Natural killer cell treated with Interleukin-12 subunit alpha and Interleukin-12 subunit beta and Interleukin-15 and Interleukin-18, amount 100 ng/mL, for 72 hours (primary cell): ENCODE data around the gene SSC5D. TPM values are rescaled to one million over a fixed set of nuclear protein-coding genes. Genes with fewer than 3 reads are reported as not detected.

ENCODE experiments used
- ATAC-seq, 2 donors: fragments of 150-1000 bp; cut with Tn5 transposase in 1 of 2; sonication (Bioruptor Pico), chemical (Tn5 transposase) in 1 of 2; 2 replicates each; pipeline ENCODE4 v1.10.0; 2021
- DNase-seq: peaks from one replicate; pipeline ENCODE4 v3.0.0; 2022; ENCODE audit warnings: low spot score
- H3K27ac Mint-ChIP-seq, 2 donors: 1 replicate in 1 of 2; 2 replicates in 1 of 2; pipeline ENCODE4 v1.8.0; 2022; ENCODE audit warnings: mixed read lengths in 2 of 2, mild to moderate bottlenecking in 1 of 2, moderate library complexity in 1 of 2
- H3K27me3 Mint-ChIP-seq, 2 donors: 1 replicate in 1 of 2; 2 replicates in 1 of 2; pipeline ENCODE4 v1.8.0; 2022; ENCODE audit warnings: mixed read lengths in 2 of 2
- H3K36me3 Mint-ChIP-seq: one replicate; pipeline ENCODE4 v1.8.0; 2022; ENCODE audit warnings: mixed read lengths
- H3K4me1 Mint-ChIP-seq, 2 donors: 1 replicate in 1 of 2; 2 replicates in 1 of 2; pipeline ENCODE4 v1.8.0; 2022; ENCODE audit warnings: low read depth in 2 of 2, mixed read lengths in 2 of 2, mild to moderate bottlenecking in 1 of 2
- H3K4me3 Mint-ChIP-seq: one replicate; pipeline ENCODE4 v1.8.0; 2022; ENCODE audit warnings: mixed read lengths
- H3K9me3 Mint-ChIP-seq: 2 replicates; pipeline ENCODE4 v1.8.0; 2022; ENCODE audit warnings: mixed read lengths
- total RNA-seq, 2 donors: library from RNA; stranded (reverse); gene quantifications; one replicate each; pipeline ENCODE4 v1.2.3, GENCODE V29; 2022

The SSC5D gene
- total RNA-seq, 2 donors from 2014 or later, result 0.50 TPM; not detected in 1

DNA sequence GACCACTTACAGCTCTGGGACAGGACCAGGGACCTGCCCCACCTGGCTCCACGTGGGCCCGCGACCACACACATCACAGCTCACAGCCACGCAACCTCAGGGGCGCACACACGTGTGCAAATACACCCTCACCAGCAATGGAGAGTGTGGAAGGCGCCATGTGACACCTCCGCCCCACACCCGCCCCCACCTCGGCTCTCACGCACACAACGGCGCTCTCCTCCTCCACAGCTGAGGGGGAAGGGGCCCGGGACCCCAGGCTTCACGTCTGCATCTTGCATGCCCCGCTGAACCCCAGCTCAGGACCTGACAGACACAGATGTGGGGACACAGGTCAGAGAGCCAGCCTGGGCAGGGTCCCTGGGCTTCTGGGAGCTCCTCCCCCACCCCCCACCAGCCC is 38.8 kb upstream of the SSC5D start:
- H3K36me3 Mint-ChIP-seq, result no peaks in the 10 kb centered on the region

DNA sequence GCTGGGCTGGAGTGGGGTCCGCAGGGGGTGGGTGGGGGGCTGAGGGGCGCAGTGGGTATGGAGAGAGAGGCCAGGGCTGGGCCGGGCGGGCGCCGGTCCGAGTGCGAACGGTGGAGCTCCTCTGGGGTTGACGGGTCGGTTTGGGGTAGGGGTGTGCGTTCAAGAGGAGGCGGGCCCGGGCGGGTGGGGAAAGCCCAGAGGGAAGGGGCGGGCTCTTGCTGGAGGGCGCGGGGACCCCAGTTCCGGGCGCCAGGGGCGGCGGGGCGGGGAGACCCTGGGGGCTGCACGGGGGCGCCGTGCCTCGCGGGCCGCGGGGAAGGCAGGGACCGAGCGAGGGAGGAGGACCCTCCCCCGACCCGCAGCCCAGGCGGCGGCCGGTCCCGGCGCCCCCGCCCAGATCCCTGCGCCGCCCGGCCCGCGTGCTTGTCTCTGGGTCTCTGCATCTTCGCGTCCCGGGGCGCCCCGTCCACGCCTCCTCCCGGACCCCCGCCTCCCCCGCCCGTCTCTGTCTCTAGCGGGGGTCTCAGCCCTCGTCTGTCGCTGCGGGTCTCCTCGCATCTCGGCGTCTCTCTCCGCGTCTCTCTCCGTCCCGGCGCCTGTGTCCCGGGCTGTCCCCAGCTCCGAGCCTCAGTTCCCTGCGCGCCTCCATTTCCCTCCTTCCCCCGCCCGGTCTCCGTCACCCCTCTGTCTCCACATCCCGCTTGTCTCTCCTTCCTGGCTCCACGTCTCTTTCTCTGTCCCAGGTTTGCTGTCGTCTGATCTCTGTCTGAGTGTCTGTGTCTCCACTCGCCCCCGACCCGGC is 36.9 kb upstream of the SSC5D start:
- H3K4me1 Mint-ChIP-seq, result peaks cover 6 to 22% of the 10 kb centered on the region in 2 donors
- H3K36me3 Mint-ChIP-seq, result no peaks in the 10 kb centered on the region
- H3K27ac Mint-ChIP-seq, result no peak overlapping the region
- no peaks in the 10 kb centered on the region for H3K9me3 Mint-ChIP-seq
- DNase-seq (no peak), ATAC-seq (no peak)
- peak overlapping the region; percentile 38 for H3K4me3 Mint-ChIP-seq
- peaks cover 16 to 29% of the 10 kb centered on the region in 2 donors for H3K27me3 Mint-ChIP-seq

More for the DNA sequence above, 38.8 kb upstream of the SSC5D start:
- no peak for DNase-seq
- H3K27me3 Mint-ChIP-seq, result peaks cover 23 to 36% of the 10 kb centered on the region in 2 donors
- H3K9me3 Mint-ChIP-seq, result no peaks in the 10 kb centered on the region
- H3K4me1 Mint-ChIP-seq, result peaks cover 6 to 20% of the 10 kb centered on the region in 2 donors
- H3K4me3 Mint-ChIP-seq, result no peak overlapping the region
- ATAC-seq, result no peak
- H3K27ac Mint-ChIP-seq, result no peak overlapping the region

DNA sequence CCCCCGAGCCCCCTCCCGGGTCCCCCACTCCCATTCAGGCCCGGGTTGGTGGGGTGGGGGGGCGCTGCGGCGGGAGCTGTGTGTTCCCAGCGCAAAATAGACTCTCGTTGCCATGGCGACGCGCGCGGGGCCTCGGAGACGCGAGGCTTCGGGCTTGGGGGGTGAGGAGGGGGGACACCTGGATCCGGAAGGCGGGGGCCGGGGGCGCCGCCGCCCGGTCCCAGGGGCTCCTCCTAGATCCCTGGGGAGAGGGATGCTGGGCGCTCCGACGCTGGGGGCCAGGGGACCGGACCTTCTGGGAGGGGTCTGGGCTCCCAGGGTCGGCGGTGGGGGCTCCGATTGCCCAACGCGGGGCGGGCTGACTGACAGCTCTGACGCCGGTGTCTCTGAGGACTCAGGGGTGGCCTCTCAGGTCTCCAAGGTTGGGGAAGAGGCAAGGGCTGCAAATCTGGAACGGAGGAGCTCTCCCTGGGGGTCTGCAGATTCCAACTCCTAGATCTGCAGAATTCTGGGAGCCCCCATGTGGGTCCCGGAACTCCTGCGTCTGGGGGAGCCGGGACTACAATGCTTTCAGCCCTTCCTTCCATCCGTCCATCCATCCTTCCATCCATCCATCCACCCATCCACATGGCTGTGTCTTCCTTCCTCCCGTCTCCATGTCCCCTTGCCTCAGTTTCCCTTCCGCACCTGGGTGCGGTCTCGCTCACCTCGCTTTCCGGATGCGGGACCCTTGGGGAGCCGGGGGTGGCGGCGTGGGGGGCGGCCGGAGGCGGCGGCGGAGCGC is 36.1 kb upstream of the SSC5D start:
- no peaks in the 10 kb centered on the region for H3K9me3 Mint-ChIP-seq
- H3K36me3 Mint-ChIP-seq, result no peaks in the 10 kb centered on the region
- no peak for ATAC-seq
- H3K27ac Mint-ChIP-seq, result no peak overlapping the region
- H3K4me3 Mint-ChIP-seq, result peak overlapping the region; percentile 38
- DNase-seq, result no peak
- peaks cover 6 to 22% of the 10 kb centered on the region in 2 donors for H3K4me1 Mint-ChIP-seq
- peaks cover 16 to 29% of the 10 kb centered on the region in 2 donors for H3K27me3 Mint-ChIP-seq

DNA sequence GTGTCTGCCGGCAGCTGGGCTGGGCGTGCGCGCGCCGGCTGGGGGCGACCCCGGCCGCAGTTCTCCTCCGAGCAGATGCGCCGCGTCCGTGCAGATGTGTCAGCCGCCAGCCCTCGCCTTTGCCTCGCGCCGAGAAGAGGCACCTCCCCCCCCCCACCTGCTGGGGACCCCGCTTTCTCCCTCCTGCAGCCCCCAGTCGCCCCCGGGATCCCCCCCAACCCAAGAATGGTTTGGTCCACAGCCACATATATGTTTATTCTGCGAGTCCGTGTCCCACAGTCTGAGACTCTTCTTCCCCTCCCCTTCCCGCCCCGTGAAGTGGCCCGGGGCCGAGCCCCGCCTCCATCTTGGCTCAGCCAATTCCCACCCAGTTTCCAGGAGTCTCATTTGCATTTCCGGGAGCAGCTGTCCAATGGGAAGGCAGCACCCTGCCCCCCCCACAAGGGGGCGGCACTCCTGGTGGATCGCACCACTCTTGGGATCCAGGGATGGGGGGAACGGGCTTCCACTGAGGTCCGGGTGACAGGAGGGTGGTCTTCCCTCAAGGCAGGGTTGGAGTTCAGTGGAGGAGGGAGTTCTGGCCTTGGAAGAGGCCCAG is 35.4 kb upstream of the SSC5D start:
- H3K27ac Mint-ChIP-seq, result no peak overlapping the region
- H3K36me3 Mint-ChIP-seq, result no peaks in the 10 kb centered on the region
- ATAC-seq (peak; percentile 61 to 82), DNase-seq (no peak)
- H3K4me1 Mint-ChIP-seq, result peaks cover 6 to 22% of the 10 kb centered on the region in 2 donors
- H3K4me3 Mint-ChIP-seq, result no peak overlapping the region
- peaks cover 16 to 29% of the 10 kb centered on the region in 2 donors for H3K27me3 Mint-ChIP-seq
- H3K9me3 Mint-ChIP-seq, result no peaks in the 10 kb centered on the region

DNA sequence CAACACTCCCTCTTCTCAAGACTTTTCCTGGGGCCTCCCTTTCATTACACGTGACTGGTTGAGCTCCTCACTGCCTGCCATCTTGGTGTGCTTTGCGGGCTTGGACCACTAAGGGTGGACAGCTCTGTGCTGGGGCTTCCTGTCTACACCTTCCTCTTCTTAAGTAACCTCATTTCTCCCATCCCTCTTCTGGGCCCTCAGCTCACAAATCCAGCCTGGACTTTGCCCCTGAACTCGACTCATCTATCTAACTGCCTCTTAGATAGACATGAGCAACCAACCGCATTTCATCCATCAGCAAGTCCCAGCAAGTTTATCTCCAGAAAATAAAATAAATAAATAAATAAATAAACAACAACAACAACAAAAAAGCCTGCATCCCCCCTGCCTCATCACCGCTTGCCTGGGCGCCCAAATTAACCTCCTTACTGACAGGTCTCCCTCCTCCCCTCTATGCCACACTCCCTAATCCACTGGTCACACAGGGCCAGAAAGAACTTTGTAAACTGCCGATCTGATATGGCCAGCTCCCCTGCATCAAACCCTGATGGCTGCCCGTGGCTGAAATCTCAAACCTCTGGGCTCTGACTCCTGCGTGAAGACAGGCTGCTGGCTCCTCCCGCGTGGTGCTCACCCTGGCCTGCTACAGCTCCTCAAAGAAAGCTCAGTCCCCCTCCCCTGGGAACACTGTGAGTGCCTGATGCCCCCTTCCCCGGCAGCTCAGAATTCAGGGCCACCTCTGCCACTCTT is 34.5 kb upstream of the SSC5D start:
- no peak overlapping the region for H3K4me3 Mint-ChIP-seq

DNA sequence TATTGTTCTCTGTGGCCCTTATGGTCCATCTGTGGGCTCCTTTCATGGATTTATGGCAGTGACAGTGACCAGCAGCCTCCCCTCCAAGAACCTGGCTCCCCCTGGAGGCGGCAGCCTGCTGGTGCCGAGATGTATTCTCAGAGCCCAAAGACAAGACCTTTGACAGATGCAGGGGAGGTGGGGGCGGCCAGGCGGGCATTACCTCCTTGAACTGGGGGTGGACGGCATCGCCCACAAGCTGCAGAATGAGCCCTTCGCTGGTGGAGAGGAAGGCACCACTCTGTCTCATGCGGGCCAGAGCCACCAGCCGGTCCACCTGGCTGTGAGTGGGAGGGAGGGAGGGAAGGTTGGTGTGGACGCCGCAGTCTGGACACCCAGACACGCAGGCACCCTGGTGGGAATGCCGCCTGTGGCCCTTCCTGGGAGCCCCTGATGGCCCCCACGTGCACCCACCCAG is 33.4 kb upstream of the SSC5D start:
- Mint-ChIP-seq H3K27ac (no peak overlapping the region), H3K4me3 (no peak overlapping the region), H3K9me3 (no peaks in the 10 kb centered on the region), H3K27me3 (peaks cover 16 to 29% of the 10 kb centered on the region in 2 donors), H3K4me1 (peaks cover 6 to 25% of the 10 kb centered on the region in 2 donors), H3K36me3 (no peaks in the 10 kb centered on the region)
- ATAC-seq (no peak), DNase-seq (no peak)

More for the DNA sequence above, 34.5 kb upstream of the SSC5D start:
- Mint-ChIP-seq H3K4me1 (peaks cover 6 to 23% of the 10 kb centered on the region in 2 donors), H3K27ac (no peak overlapping the region), H3K9me3 (no peaks in the 10 kb centered on the region), H3K27me3 (peaks cover 16 to 29% of the 10 kb centered on the region in 2 donors), H3K36me3 (no peaks in the 10 kb centered on the region)
- no peak for ATAC-seq
- no peak for DNase-seq

DNA sequence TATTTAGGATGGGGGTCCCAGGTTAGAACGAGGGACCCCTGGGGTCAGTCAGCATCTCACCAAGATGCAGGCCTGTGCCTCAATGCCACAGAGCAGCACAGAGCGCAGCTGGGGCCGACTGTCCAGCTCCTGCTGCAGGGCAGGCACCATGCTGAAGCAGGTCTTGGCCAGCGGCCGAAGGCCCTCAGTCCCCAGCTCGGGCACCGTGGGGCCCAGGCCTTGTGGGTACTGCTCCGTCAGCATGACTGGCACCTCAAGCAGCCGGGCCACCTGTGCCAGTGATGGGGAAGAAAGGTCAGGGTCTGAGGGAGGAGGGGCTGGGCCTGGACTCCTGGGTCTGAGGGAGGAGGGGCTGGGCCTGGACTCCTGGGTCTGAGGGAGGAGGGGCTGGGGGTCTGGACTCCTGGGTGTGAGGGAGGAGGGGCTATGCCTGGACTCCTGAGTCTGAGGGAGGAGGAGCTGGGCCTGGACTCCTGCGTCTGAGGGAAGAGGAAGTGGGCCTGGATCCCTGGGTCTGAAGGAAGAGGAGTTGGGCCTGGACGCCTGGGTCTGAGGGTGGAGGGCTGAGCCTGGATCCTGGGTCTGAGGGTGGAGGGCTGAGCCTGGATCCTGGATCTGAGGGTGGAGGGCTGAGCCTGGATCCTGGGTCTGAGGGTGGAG is 32.5 kb upstream of the SSC5D start:
- no peaks in the 10 kb centered on the region for H3K9me3 Mint-ChIP-seq
- no peaks in the 10 kb centered on the region for H3K36me3 Mint-ChIP-seq
- H3K27me3 Mint-ChIP-seq, result peaks cover 12 to 22% of the 10 kb centered on the region in 2 donors
- DNase-seq, result no peak
- H3K4me3 Mint-ChIP-seq, result no peak overlapping the region
- H3K4me1 Mint-ChIP-seq, result peaks cover 11 to 28% of the 10 kb centered on the region in 2 donors
- no peak for ATAC-seq
- no peak overlapping the region for H3K27ac Mint-ChIP-seq

DNA sequence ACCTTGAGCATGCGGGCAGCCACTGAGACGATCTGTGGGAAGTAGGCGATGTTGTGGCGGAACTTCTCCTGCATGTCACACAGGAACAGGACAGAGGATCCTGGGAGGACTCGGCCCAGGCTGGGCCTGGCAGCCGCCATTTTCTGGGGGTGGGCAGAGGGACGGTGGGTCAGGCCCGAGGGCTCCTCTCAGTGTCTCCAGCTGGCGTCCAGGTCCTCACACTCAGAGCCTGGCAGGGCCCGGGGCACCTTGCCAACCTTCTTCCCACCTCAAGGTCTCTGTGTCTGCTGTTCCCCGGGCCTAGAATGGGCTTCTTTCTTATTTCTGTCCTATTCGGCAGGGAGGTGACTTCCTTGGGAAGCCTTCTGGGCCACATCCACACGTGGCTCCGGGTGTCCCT is 31.9 kb upstream of the SSC5D start:
- Mint-ChIP-seq H3K27ac (no peak overlapping the region), H3K9me3 (no peaks in the 10 kb centered on the region), H3K4me3 (no peak overlapping the region), H3K36me3 (no peaks in the 10 kb centered on the region), H3K27me3 (peaks cover 10 to 19% of the 10 kb centered on the region in 2 donors), H3K4me1 (peaks cover 11 to 29% of the 10 kb centered on the region in 2 donors)
- ATAC-seq, result no peak
- no peak for DNase-seq

DNA sequence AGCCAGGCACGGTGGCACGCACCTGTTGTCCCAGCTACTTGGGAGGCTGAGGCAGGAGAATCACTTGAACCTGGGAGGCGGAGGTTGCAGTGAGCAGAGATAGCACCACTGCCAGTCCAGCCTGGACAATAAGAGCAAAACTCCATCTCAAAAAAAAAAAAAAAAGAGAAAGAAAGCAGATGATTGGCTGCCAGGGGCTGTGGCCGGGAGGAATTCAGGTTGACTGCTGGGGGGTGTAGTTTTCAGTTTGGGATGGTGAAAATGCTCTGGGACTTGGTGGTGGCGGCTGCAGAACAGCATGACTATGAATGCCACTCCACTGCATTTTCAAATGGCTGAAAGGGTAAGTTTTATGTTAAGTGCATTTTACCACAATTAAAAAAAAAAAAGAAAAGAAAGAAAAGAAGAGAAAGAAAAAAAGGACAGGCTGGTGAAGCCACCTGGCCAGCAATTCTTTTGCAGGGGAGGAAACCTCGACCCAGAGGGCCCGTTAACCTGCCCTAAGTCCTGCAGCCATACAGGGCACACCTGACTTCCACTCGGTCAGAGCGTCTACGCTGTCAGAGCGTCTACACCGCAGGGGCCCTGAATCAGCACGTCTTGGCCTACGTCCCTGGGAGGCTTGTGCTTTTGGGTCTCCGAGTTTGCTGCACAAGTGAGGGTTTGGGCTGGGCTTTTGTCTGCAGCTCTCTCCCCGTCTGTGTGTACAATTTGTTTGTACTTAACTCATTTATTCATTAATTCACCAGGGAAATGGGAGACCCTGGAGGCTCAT is 30.4 kb upstream of the SSC5D start:
- no peaks in the 10 kb centered on the region for H3K36me3 Mint-ChIP-seq
- H3K9me3 Mint-ChIP-seq, result no peaks in the 10 kb centered on the region
- H3K27ac Mint-ChIP-seq, result no peak overlapping the region
- H3K4me3 Mint-ChIP-seq, result no peak overlapping the region
- DNase-seq (no peak), ATAC-seq (no peak)
- peaks cover 17 to 34% of the 10 kb centered on the region in 2 donors for H3K4me1 Mint-ChIP-seq
- H3K27me3 Mint-ChIP-seq, result peaks cover 3 to 12% of the 10 kb centered on the region in 2 donors

DNA sequence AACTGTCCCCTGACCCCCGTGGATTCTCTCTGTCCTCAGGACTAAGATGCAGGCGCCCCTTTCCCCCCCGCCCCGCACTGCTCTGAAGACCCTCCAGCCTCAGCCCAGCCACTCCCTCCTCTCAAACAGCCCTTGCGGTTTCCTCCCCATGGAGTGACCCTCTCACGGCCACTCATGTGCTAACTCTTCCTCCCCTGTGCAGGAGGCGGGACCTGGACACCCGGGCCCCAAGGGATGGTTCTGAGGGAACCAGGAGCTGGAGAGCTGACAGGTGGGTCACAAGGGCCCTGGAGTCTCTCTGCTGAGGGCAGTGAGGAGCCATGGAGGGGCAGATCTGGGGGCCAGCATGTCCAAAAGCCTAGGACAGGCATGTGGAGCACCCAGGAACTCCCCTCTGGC is 28.7 kb upstream of the SSC5D start:
- Mint-ChIP-seq H3K27ac (no peak overlapping the region), H3K36me3 (no peaks in the 10 kb centered on the region), H3K27me3 (no peaks in the 10 kb centered on the region), H3K4me1 (peaks cover 17 to 26% of the 10 kb centered on the region in 2 donors), H3K9me3 (no peaks in the 10 kb centered on the region), H3K4me3 (no peak overlapping the region)
- ATAC-seq (no peak), DNase-seq (no peak)

DNA sequence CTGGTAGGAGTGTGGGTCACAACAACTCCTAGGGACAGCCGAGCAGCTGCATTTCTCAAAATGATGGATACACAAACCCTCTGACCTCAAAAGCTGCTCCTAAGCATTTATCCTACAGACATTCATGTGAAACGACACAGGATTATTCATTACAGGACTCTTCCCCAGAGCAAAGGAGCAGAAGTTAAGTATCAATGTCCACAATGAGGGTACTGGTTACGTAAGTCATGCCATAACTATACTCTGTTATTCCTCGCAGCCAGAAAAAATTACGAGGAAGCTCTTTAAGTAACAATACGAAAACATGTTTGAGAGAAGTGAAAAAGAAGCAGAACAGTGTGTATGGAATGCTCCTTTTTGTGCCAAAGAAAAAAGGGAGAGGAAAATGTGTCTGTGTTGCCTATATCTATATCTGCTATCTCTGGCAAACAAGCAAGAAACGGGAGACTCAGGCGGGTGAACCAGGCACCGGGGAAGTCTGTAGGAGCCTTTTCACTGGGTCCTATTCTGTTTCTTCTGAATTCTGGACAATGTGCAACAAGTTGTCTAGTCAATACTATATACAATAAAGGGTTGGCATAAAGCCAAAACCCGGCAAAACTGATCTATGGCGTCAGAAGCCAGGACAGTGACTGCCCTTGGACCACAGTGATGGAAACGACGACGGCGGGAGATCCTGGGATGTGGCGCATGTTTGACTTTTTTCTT is 28.1 kb upstream of the SSC5D start:
- H3K4me3 Mint-ChIP-seq, result peak overlapping the region; percentile 87
- DNase-seq, result no peak
- peaks cover 17 to 23% of the 10 kb centered on the region in 2 donors for H3K4me1 Mint-ChIP-seq
- H3K27me3 Mint-ChIP-seq, result no peaks in the 10 kb centered on the region
- H3K27ac Mint-ChIP-seq, result peak overlapping the region; percentile 42 to 68
- no peak for ATAC-seq
- no peaks in the 10 kb centered on the region for H3K9me3 Mint-ChIP-seq
- no peaks in the 10 kb centered on the region for H3K36me3 Mint-ChIP-seq
